NCI-H345 (cell line): ENCODE data around the gene MUC13.

Experiments
- DNase-seq: peaks from one replicate; lab custom pipeline; 2025; lab: John Stamatoyannopoulos, UW

MUC13 gene

DNA sequence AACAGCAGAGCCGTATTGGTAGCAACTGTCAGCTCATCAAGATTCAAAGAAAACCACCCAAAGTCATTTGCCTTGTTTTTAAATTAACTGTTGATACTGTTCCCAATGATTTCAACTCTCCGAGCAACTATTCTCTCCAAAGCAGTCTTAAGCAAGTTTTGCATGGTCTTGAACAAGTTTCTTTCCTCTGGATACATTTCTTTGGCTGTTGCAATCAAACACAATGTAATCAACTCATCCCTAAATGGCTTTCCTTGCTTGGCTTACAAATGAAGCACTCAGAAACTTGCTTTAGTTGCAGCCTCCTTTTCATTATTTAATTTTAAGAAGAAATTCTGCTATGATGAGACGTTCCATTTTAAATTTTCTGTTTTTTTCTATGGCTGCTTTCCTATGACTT lies 15.5 kb upstream of the MUC13 start:
- DNase-seq: no peak

DNA sequence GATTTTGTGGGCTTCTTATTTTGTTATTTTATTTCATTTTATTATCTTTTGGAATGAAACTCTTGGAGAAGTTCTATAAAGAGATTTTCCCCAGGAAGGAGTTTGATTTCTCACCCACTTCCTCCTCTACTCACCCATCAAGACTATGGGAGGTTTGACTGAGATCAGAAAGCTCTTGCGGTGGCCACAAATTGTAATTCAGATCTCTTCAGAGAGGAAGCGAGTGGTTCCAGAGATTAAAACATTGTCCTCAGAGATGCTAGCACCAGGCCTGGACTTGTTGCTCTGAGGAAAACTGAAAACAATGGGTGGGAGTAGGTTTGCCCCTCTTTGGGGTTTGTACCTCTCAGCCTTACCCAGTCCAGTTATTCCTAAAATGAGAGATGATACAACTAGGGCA lies 8.1 kb upstream of the MUC13 start:
- DNase-seq: no peak

DNA sequence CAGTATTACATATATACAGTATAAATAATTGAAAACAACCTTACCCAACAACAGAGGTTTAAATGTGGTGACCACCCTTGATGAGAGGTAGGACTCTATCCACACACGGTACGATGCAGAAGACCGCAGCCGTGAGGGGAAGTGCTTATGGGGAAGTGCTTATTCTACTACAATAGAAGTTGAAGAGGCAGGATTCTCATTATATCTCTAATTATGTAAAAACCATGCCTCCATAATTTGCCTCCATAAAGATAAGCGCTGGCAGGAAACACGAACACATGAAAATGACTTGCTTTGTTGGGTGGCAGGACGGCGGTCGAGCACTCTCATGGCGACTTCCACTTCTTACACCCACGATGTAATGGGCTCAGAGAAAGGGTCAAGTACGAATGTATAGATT lies 7.2 kb upstream of the MUC13 start:
- no peak for DNase-seq

DNA sequence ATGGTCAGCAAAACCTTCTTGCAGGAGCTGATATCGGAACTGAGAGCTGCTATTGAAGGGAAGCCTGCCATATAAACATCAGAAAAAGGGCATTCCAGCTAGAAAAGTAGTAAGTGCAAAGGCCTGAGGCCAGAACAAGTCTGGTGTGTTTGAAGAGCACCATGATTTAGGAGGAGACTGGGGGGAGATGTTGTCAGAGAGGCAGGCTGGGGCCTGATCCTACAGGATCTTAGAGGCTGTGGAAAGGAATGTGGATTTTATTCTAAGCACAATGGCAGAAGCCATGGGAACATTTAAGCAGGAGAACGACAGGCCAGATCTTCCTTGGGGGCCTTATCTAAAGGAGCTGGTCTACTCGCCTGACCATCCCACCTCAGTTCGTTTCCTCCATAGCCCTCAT lies 5.1 kb upstream of the MUC13 start:
- no peak for DNase-seq

DNA sequence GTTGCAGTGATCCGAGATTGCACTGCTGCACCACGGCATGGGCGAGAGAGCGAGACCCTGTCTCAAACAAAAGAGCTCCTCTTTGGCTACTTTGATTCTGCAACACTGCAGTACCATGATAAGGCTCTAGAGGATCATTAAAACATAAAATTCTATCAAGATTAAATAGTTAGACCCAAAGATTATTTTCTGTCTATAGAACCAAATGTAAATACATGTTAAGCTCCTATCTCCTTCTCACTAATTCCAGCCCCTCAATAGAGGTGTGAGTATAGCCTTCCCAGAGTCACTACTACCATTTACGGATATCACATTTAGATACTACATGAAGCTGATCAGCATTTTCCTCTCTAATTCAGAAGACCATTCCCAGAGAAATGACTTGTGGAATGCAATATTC lies 4.3 kb upstream of the MUC13 start:
- no peak for DNase-seq

DNA sequence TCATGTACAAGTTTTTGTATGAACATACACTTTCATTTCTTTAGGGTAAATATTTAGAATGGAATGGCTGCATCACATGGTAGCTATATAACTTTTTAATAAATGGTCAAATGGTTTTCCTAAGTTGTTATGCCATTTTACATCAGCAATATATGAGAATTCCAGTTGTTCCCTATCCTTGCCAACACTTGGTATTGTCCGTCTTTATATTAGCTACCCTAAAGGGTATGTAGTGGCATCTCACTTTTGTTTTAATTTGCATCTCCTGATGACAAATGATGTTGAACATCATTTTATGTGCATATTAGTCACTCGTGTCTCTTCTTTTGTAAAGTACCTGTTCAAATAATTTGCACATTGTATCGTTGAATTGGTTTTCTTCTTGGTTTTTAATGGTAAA lies 2.5 kb upstream of the MUC13 start:
- no peak for DNase-seq

DNA sequence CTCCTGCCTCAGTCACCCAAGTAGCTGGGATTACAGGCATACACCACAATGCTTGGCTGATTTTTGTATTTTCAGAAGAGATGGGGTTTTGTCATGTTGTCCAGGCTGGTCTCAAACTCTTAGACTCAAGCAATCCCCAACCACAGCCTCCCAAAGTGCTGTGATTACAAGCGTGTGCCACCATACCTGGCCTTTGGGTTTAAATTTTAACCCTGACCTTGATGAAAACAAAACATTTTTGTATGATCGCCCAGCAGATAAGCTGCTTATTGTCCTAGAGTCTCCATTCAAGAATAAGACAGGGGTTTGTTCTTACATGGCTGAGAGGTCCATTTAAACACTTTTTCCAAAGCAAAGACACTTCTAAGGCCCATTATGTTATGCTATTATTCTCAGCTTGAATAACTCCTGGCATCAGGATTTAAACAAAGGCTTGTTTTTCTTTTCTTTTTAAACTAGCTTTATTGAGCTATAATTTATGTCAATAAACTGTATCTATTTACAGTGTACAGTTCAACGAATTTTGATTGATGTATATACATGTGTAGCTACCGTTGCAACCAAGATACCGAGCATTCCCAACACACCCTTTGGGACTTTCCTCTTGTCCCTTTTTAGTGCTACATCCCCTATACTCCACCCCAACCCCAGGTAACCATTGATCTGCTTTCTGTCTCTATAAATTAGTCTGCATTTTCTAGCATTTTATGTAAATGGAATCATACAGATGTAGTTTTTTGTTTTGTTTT lies 1.4 kb upstream of the MUC13 start:
- DNase-seq: no peak

DNA sequence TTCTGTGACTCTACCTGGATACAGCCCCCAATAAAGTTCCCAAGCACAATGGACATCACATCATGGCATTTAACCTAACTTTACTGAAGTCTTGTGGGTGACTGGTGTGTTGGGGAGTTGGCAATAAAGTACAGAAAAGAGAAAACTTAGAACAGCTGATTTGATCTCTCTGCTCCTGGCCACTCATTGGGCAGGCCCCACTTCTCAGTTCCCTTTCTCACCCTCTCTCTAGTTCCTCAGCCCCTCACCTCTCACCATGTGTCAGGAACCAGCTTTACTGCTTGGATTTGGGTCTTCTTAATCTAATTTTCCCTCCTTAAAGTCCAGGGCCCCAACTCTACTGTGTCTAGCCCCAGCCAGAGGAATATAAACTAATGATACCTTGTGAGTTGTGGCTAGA lies 713 bp upstream of the MUC13 start:
- no peak for DNase-seq

DNA sequence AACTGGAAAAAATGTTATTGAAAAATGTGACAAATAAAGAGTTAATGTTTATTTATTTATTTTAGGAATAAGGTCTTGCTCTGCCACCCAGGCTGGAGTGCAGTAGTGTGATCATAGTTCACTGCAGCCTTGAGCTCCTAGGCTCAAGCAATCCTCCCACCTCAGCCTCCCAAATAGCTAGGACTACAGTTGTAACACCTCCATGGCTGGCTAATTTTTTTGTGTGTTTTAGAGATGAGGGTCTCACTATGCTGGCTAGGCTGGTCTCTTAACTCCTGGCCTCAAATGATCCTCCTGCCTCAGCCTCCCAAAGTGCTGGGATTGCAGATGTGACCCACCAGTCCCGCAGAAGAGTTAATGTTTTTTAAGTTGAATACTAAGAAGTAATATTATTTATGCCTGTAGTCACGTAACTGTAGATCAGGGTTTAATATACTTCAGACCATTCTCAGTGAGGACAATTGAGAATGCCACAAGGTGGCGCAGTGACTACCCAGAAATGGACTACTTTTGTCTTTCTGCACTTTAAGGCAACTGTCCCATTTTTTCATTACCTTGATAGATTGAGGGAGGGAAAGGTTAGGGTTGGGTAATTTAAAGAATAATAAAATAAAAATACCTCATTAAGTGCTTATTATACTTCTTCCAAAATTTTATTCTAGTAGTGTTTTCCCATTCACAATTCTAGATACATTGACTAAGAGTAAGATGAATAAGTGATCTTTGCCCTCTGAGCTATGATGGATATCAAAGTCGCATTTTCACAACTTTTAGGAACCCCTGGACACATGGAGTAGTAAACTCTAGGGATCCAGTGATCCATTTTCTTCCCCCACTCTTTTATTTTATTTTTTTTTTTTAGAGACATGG lies 6.0 kb downstream of the MUC13 start:
- DNase-seq: peak; percentile 51

DNA sequence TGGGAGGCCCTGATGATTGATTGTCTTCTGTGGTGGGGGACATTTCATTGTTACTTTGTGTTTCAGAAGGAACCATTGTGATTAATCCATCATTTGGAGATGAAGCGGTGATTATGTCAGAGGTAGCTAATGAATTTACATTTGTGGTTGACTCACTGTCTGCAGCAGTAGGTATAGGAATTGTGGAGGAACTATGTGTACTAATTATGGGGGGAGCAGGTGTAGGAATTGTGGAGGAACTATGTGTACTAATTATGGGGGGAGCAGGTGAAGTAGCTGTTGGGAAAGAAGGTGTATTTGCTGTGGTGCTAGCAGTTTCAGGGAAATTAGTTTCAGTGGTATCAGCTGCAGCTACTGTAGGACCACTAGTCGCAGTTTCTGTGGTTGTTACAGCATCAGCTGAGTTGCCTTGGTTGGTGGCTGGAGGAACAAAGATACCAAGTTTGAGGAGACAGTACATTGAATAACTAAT lies 6.9 kb downstream of the MUC13 start:
- DNase-seq: no peak

DNA sequence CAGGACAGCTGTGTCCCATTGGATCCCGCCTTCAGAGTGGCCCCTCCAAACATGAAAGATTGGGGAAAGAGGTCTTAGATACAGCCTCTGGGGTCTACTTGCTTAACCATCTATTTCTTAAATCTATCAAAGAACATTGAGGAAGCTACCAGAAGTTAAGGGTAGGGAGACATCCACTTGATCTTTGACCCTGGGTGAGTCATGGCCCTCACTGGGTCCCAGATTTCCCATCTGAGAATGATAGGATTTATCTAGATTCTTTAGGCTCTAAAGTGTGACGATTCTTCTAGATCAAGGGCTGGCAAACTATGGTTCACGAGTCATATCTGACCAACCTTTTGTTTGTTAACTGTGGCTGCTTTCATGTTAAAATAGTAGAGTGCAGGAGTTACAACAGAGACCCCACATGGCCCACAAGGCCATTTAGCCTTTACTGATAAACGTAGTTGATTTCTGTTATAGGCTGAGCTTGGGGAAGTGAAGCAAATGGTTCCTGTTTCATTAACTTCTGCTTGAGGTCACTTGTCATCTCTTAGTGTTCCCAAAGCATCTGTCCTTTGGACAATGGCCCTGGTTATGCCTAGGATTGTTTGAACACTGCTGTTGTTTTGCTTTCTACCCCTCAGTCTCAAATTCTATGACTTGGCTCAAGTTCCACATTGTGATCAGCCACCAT lies 8.0 kb downstream of the MUC13 start:
- no peak for DNase-seq

DNA sequence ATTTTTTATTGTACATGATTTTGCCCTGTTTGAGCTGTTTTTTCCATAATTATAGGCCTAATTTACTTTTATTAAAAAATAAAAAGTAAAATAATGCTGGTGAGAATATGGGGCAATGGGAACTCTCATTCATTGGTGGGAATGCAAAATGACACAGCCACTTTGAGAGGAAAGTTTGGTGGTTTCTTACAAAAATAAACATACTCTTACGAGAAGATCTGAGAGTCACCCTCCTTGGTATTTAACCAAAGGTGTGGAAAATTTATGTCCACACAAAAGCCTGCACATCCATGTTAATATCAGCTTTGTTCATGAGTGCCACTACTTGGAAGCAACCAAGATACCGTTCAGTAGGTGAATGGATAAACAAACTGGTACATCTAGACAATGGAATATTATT lies 9.8 kb downstream of the MUC13 start:
- no peak for DNase-seq

DNA sequence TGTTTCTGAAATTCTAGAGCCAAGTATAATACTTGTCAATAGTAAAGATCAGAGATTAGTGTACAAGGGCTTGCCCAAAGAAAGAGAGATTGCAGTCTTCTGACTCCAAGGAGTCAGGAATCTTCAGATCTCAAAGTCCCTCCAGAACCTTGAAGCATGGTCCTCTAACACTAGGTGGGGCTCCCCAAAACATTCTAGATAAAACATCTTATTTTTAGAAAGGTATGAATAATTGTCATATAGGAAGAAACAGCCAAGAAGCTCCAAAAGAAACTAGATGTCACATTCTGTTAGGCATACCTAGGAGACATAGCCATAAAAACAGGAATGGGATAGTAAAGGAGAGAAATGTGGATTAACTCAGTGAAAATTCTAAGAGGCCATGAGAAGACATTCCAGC lies 10.7 kb downstream of the MUC13 start:
- DNase-seq: no peak

DNA sequence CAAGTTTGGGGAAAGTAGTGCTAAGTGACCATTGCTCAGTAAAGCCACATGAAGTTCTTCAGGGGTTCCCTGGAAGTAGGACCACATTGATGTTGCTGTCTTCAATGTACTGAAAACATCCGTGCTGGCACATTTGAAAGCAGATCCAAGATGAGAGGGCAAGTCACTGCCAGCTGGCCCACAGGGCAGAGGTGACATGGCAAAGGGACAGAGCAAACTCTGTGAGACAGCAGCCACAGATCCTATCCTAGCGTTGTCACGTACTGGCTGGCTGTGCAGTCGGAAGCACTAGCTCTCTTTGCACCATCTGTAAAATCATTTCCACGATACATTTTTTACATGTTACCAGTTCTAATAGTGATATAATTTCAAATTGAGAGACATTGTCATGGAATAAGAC lies 13.8 kb downstream of the MUC13 start:
- no peak for DNase-seq

DNA sequence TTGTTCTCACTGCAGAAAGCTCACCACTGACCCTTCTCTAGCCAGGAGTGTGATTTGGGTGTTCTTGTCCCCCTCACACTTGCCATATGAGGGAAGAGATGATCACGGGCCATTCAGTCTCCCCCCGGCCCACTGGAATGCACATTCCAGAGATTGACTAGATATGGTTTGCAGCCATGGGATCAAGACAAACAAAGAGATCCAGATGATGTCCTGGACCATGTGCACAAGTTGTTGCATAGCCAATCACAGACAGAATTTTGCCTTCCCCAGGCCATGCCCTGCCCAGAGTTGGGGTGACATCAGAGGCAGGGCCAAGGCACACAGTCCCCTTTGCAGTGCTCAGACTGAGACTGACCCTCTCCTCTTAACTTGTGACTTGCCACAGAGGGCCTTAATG lies 14.8 kb downstream of the MUC13 start:
- no peak for DNase-seq

DNA sequence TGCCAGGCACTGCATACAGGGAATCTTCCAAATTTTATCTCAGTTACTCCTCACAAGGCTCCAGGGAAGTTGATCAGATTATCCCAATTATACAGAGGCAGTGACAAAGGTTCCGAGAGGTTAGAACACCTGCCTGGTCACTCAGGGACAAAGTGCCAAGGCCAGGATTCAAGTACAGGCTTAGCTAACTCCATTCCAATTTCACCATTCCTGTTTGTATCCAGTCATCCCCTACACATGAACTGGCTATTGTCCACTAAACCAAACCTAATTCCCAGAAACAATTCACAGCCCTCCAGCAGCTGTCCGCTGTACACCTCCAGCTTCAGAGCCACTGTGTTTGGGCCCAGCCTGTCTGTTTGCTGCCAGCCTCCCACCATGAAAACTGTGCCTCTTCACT lies 16.0 kb downstream of the MUC13 start:
- DNase-seq: no peak

DNA sequence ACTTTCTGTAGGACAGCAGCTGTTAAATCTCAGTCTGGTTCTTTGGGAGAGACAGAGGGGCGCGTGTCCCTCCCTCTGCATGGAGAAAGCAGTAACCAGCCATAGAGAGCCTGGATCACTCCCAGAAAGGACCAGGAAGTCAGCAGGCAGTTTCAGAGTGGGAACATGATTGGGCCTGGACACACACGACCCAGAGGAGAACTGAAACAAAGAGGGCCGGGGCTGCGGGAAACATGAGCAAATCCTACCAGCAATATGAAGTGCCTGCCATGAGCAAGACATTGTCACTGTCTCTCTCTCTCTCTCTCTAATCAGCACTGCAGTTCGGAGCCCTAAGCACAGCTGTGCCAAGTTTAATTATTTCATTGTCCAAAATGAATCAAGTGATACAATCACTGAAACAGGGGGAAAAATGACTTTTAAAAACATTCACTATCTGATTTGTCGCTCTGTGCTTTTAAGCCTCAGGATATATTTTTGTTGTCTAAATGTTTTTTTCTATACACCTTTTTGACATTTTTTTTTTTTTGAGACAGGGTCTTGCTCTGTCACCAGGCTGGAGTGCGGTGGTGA lies 17.6 kb downstream of the MUC13 start:
- no peak for DNase-seq

DNA sequence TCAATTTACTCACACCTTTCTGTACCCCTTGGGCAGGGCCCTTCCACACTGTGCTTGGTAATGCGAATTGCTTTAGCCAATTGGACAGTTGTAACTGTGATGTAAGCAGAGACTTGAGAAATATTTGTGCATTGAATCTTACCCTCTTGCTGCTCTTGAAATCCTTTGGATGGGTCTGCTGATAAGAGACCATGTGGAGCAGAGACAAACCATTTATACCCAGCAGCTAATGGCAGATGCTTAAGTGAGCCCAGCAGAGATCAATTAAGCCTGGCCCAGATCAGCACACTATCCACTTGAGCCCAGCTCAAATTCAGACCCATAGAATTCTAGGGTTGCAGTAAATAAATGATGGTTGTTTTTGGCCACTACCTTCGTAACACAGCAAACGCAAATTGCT lies 19.3 kb downstream of the MUC13 start:
- no peak for DNase-seq

DNA sequence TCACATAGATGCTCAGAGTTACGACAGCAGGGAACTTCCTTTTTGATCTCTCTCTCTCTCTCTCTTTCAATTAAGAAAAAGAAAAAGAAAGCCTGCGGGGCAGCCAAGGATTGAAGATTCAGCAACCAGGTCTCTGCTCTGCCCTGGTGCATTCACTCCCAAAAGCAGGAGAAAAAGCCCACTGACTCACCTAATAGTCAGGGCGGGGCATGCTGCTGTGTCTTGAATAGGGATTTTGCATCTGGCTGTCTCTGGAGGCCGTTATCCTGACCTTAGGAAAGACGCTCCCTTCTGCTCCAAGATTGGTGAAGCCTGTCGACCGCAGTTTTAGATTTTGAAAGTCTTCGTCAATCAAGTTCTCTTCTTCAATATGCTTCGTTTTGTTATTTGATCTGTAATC lies 26.6 kb downstream of the MUC13 start:
- no peak for DNase-seq

DNA sequence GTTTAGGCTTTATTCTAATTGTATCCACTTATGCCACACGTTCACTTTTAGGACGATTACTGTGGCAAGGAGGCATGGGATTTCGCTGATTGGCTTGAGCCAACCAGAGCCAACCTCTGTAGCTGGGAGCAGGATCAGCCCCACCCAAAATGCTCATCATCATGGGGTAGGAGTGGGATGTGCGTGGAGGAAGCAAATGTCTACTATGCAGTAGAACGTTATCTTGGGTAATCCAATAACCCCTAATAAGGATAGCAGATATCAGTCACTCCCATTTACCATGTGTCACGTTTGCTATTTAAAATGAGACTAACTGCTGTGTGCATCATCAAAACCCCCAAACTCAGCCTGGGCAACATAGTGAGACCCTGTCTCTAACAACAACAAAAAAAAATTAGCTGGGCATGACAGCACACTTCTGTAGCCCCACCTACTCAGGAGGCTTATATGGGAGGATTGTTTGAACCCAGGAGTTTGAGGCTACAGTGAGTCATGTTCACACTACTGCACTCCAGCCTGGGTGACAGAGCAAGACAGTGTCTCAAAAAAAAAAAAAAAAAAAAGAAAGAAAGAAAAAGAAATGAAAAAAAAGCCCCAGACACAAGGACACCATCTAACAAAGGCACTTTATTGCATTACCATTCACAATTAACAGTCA lies 29.6 kb downstream of the MUC13 start:
- no peak for DNase-seq

DNA sequence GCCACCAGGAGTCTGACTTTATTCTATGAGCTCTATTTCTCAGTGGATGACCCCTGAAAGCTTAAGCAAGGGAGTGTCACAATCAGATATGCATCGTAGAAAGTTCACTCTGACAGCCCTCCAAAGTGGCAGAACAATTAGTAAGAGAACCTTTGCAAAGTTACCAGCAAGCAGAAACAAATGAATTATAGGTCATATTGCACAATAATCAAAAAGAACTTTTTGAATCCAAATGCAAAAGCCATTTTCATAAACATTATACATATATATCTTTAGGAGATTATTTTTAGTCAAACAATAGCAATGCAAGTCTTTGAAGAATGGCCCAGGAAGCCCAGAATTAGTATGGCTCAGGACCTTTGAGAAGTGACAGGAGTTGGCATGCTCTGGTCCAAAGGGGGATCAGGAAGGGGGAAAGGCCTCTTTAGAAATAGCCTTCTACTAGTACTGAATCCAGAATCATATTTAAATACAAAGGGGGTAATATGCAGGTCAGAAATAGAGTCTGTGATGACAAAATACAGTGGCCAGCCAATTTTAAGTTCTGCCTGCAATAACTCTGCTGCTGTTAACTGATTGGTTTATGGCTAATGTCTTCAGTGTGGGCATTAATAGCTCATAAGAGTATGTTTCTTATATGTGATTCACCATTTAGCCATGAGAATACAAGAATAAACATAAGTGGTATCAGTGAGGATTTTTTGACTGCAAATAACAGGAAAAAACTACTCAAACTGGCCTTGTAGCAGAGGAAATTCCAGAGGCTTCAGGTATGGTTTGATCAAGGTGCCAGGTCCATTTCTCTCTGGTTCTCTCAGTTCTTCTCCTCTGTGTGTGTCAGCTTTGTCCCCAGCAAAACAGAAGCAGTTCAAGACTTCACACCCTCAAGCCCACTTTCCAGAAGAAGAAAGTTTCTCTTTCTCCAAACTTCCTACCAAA lies 30.4 kb downstream of the MUC13 start:
- no peak for DNase-seq
